AG04449 (cell line): ENCODE results near the gene COG3.
"Not testable (repeated sequence)": the region's sequence is repeated elsewhere in the genome, so short reads cannot be mapped to it uniquely, and the experiment has no call there.

Experiments
- CTCF ChIA-PET: fragments of 350-600 bp; formaldehyde crosslinking; extraction: SDS; loops from one replicate; lab custom pipeline; 2021; ENCODE audit warnings: antibody characterized with exemption; lab: Yijun Ruan, JAX
- POLR2A ChIA-PET: fragments of 400-600, 350-600 bp; formaldehyde crosslinking; extraction: SDS; loops from one replicate; lab custom pipeline; 2020; ENCODE audit warnings: antibody characterized with exemption, inconsistent platforms; lab: Yijun Ruan, JAX
- DNase-seq: peaks from one replicate; pipeline ENCODE4 v3.0.0-alpha.2; 2010; ENCODE audit warnings: low read depth, low spot score
- H3K4me3 ChIP-seq: 2 replicates; pipeline ENCODE4 v1.5.1; 2011; ENCODE audit warnings: low read depth, mild to moderate bottlenecking, control low read depth, low read length
- TF ChIP-seq, protein P1 (sequence below): IDR thresholded peaks from one replicate; pipeline ENCODE4 v1.5.1; 2011; ENCODE audit warnings: mild to moderate bottlenecking, moderate library complexity, low read length, control low read depth, inconsistent platforms; ENCODE audit not compliant: insufficient read depth; ENCODE audit errors: missing control alignments

Gene COG3

DNA sequence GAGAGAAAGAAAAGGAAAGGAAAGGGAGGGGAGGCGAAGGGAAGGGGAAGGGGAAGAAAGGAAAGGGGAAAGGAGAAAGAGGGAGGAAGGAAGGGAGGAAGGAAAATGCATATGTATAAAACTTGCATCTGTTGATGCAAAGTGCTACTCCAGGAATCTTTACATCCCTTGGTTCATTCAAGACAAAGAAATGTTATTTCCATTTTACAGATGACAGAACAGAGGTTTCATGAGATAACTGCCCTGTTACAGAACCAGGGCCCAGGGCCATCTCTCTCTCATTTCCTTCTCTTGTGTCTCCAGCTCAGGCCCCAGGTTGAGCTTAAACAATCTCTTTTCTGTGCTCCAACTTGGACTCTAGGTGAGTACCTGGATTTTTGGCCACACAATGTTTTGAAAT, 44.8 kb upstream of the COG3 start:
- no peak overlapping the region for H3K4me3 ChIP-seq
- CTCF ChIA-PET, result no interaction called here
- POLR2A ChIA-PET, result no interaction called here
- TF ChIP-seq, protein P1, sequence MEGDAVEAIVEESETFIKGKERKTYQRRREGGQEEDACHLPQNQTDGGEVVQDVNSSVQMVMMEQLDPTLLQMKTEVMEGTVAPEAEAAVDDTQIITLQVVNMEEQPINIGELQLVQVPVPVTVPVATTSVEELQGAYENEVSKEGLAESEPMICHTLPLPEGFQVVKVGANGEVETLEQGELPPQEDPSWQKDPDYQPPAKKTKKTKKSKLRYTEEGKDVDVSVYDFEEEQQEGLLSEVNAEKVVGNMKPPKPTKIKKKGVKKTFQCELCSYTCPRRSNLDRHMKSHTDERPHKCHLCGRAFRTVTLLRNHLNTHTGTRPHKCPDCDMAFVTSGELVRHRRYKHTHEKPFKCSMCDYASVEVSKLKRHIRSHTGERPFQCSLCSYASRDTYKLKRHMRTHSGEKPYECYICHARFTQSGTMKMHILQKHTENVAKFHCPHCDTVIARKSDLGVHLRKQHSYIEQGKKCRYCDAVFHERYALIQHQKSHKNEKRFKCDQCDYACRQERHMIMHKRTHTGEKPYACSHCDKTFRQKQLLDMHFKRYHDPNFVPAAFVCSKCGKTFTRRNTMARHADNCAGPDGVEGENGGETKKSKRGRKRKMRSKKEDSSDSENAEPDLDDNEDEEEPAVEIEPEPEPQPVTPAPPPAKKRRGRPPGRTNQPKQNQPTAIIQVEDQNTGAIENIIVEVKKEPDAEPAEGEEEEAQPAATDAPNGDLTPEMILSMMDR, result no peak
- DNase-seq, result no peak

DNA sequence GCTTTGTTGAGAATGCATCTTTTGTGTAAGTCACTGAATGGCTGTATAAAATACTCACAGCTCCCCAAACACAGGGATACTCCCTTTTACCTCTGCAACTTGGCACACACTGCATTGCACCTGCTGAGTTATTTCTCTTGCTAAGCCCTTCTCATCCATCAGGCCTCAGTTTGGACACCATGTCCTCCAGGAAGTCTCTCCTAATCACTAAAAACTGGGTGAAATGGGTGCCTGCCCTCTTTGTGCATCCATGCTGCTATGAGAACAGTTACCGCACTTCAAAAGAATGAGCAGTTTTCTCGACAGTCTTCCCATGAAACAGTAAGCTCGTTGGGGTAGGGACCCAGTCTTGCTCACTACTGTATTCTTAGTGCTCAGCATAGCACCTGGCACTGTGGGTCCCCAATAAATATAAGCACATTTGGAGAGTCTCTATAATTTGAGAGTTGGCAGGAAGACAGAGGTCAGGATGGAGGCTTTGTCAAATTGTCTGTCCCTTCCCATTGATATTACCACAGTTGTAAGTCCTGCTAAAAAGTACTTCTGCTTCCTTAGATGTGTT, 41.9 kb upstream of the COG3 start:
- no peak for DNase-seq
- CTCF ChIA-PET, result no interaction called here
- H3K4me3 ChIP-seq, result no peak overlapping the region

DNA sequence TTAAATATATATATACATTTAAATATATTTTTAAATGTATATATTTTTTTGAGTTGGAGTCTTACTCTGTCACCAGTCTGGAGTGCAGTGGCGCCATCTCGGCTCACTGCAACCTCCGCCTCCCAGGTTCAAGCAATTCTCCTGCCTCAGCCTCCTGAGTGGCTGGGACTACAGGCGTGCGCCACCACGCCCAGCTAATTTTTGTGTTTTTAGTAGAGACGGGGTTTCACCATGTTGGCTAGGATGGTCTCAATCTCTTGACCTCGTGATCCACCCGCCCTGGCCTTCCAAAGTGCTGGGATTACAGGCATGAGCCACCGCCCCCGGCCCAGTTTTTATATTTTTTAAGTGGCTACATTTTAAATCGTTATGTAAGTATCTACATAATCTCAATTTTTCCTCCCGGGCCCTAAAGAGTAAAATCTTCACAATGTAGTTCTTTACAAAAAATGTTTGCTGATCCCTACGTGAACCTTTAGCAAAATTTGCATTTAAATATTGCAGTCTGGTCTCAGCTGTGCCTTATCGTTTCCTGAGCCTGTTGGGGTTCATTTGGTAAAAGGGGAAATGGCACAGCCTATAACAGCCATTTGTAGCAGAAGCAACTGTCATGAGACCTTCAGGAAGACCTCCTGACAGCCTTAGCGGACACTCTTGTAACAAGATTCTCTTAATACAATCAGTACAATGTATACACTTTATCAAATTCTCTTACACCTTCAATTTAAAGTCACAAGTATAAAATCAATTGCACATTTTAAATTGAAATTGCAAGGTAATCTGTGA, 38.5 kb upstream of the COG3 start:
- DNase-seq, POLR2A ChIA-PET, H3K4me3 ChIP-seq: not testable (repeated sequence)
- CTCF ChIA-PET, result interaction anchor here (0.9 kb wide), 1 partner anchor 8 kb away, joined by 3 read pairs; the partner anchor contains the start of gene SLC25A30

More for the DNA sequence above, 41.9 kb upstream of the COG3 start:
- POLR2A ChIA-PET, result no interaction called here
- TF ChIP-seq, protein P1, result no peak

DNA sequence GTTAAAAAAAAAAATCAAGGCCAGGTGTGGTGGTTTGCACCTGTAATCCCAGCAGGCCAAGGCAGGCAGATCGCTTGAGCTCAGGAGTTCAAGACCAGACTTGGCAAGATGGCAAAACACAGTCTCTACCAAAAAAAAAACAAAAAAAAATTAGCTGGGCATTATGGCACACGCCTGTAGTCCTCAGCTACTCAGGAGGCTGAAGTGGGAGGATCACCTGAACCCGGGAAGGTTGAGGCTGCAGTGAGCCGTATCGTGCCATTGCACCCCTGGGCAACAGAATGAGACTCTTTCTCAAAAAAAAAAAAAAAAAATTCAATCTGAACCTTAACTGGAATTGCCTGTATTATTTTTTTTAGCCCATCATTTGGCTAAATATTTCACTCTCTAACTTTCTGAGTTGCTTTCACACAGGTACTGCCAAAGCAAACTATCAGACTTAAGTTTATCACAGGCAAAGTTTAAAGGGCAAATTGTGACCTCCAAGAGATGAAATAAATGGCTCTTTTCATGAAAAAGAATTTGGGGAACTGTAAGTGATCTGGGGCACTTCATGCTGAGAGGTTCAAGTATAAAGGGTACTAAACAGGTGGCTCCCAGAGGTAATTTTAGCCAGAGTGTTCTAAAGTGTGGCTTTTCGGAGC, 31.9 kb upstream of the COG3 start:
- CTCF ChIA-PET, result no interaction called here
- no peak for DNase-seq
- POLR2A ChIA-PET, result no interaction called here
- TF ChIP-seq, protein P1, result no peak
- no peak overlapping the region for H3K4me3 ChIP-seq

DNA sequence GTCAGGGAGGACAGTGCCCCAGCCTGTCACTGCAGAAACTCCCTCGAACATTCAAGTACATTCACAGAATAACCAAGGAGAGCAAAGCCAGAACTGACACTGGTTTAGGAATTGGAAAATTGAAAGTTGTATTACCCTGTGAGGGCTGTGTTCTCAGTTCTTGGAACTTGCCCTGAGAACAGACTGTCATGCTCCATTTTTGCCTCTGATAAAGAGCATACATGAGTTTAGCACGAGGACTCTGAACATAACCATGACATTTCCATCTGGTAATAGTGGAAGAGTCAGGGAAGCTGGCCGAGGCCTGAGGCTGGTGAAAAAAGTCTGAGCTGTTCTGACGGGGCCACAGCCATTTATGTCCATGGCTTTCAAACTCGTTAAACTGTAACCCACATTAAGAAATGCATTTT, 31.4 kb upstream of the COG3 start:
- TF ChIP-seq, protein P1, result no peak
- ChIA-PET CTCF (no interaction called here), POLR2A (no interaction called here)
- DNase-seq, result no peak
- H3K4me3 ChIP-seq, result no peak overlapping the region

DNA sequence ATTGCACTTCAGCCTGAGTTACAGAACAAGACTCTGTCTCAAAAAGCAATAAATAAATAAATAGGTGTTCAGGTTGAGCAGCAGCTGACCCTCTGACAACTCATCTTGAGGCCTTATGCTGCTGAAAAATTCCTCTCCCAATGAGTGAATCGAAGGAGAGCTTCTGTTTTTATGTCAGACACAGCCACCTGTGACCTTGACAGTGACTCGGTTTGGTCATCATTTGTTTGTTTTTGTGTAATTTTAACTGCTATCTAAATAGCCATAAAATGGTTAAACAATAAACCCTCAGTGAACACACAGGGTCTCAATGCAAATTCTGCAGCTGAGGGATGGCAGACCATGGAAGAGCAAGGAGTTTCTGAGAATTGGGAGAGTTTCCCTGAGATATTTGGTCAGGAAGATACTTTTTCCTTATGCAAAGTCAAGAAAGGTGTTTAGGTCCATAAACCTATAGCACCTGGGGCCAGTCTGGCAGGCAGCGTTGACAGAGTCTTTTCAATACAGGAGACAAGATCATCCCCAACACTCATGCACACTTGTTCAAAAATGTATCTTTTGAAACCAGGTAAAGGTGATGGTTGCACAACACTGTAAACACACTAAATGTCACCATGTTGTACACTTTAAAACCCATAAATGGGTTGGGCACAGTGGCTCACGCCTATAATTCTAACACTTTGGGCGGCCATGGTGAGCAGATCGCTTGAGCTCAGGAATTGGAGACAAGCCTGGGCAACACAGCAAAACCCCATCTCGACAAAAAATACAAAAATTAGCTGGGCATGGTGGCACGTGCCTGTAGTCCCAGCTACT, 30.0 kb upstream of the COG3 start:
- ChIA-PET CTCF (no interaction called here), POLR2A (no interaction called here)
- DNase-seq, result no peak
- no peak overlapping the region for H3K4me3 ChIP-seq
- TF ChIP-seq, protein P1, result no peak
